Esophagus squamous epithelium (tissue), 4 donors: ENCODE measurements around the gene SSH2.

ENCODE experiments used
- POLR2A ChIP-seq, 4 donors: fragments of 450-650 bp; IDR thresholded peaks; one replicate each; pipeline ENCODE4 v1.6.1; 2017; ENCODE audit warnings: antibody characterized with exemption in 4 of 4, mild to moderate bottlenecking in 4 of 4, moderate library complexity in 3 of 4
- TF ChIP-seq, protein P1 (sequence below), 6 experiments: fragments of 450-650 bp in 4 of 6; fragments of 200-600 bp in 2 of 6; sonication (generic) in 2 of 6; IDR thresholded peaks; one replicate each; pipeline ENCODE4 v1.5.1; 2016 to 2019; ENCODE audit warnings: antibody characterized with exemption in 6 of 6, mild to moderate bottlenecking in 4 of 6, moderate library complexity in 4 of 6

DNA sequence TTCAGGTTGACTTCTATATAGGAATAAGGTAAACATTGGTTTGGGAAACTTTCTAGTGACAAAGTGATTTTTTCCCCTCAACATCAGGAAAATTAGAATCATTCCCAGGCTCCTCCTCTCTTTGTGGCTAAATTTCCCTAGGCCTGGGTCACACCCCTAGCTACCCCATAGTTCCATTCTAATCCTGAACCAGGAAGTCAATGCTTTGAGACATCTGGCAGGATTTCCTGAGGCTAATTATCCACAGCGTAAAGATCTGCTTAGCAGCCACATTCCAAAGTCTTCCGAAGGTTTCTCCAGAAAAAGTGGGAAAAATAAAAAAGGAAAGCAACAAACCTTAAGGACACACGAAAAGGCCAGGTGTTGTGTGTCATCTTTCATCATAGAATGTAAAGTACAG lies 247.0 kb downstream of the SSH2 start:
- TF ChIP-seq, protein P1, sequence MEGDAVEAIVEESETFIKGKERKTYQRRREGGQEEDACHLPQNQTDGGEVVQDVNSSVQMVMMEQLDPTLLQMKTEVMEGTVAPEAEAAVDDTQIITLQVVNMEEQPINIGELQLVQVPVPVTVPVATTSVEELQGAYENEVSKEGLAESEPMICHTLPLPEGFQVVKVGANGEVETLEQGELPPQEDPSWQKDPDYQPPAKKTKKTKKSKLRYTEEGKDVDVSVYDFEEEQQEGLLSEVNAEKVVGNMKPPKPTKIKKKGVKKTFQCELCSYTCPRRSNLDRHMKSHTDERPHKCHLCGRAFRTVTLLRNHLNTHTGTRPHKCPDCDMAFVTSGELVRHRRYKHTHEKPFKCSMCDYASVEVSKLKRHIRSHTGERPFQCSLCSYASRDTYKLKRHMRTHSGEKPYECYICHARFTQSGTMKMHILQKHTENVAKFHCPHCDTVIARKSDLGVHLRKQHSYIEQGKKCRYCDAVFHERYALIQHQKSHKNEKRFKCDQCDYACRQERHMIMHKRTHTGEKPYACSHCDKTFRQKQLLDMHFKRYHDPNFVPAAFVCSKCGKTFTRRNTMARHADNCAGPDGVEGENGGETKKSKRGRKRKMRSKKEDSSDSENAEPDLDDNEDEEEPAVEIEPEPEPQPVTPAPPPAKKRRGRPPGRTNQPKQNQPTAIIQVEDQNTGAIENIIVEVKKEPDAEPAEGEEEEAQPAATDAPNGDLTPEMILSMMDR (IDR thresholded peaks at IDR 0.05): no peak
- no peak for TF ChIP-seq POLR2A (IDR thresholded peaks at IDR 0.05)
